GM10266 (cell line): ENCODE results near the gene RFXANK.

Experiments used
- DNase-seq: peaks from one replicate; pipeline ENCODE4 v3.0.0; 2012; ENCODE audit errors: extremely low spot score
- TF ChIP-seq, protein P1 (sequence below): IDR thresholded peaks from 2 replicates; pipeline ENCODE4 v1.5.1; 2012; ENCODE audit warnings: mild to moderate bottlenecking, low read depth; ENCODE audit not compliant: control insufficient read depth, insufficient read depth; ENCODE audit errors: missing control alignments

RFXANK gene

DNA sequence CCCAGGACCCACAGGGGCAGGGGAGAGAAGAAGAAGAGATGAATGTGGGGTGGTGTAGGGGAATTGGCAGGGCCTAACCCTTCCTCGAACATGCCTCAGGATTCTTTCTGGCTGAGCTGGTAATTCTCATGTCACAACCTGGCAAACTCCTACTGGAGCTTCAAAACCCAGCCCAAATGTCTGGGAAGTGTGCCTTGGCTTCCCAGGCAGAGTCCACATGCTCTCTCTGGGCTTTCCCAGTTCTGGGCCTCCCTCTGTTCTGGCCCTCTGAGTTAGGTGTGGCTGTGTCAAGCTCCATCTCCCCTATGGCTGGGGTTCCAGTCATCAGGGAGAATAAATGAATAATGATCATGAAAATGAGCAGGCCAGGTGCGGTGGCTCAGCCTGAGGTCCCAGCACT is 42.6 kb upstream of the RFXANK start:
- TF ChIP-seq, protein P1, sequence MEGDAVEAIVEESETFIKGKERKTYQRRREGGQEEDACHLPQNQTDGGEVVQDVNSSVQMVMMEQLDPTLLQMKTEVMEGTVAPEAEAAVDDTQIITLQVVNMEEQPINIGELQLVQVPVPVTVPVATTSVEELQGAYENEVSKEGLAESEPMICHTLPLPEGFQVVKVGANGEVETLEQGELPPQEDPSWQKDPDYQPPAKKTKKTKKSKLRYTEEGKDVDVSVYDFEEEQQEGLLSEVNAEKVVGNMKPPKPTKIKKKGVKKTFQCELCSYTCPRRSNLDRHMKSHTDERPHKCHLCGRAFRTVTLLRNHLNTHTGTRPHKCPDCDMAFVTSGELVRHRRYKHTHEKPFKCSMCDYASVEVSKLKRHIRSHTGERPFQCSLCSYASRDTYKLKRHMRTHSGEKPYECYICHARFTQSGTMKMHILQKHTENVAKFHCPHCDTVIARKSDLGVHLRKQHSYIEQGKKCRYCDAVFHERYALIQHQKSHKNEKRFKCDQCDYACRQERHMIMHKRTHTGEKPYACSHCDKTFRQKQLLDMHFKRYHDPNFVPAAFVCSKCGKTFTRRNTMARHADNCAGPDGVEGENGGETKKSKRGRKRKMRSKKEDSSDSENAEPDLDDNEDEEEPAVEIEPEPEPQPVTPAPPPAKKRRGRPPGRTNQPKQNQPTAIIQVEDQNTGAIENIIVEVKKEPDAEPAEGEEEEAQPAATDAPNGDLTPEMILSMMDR, result no peak

DNA sequence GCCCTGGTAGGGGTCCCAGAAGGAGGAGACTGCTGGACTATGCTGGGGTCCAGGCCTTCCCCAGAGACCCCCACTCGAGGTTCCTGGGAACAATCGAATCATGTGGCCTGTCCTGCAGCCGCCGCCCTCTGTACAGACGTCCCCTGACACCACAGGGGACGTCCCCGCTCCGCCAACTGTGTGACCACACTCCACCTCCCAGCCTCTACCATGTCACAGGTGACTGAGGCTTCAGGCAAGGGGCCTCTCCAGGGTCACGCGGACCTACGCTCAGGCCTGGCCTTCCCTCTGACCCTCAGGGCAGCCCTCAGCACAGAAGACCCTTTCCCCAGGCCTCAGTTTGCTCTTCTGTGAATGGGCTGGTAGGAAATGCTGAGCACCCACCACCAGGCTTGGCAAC is 40.6 kb upstream of the RFXANK start:
- TF ChIP-seq, protein P1, result no peak
- no peak for DNase-seq

More for the DNA sequence above, 42.6 kb upstream of the RFXANK start:
- no peak for DNase-seq

DNA sequence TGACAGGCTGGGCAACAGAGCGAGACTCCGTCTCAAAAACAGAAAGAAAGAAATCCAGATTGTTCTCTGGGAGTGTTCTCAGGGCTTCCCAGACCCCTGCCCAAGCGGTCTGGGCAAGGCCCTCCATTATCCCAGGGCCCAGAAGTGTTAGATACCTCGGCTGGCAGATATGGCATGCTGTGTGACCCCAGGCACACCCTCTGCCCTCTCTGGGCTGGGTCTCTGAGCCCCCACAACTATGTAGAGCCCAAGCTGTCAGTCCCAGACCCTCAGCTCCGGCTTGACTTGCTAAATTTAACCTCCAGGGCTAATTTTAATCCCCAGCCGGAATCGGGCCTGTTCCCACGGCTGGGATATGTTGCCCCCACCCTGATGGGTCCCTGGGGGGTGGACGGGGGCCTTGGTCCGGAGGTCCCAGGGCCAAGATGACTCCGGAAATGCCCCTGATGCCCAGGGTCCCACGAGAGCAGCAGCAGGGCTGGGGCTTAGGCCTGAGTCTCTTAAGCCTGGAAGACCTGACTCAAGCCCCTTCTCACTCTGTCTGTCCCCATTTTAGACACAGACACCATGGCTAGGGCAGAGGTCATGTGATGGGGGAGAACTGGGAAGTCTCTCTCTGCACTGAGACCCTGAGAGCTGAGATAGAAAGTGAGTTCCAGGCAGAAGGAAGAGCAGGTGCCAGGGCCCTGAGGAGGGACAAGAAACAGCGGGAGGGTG is 39.2 kb upstream of the RFXANK start:
- TF ChIP-seq, protein P1, result no peak
- DNase-seq, result no peak

DNA sequence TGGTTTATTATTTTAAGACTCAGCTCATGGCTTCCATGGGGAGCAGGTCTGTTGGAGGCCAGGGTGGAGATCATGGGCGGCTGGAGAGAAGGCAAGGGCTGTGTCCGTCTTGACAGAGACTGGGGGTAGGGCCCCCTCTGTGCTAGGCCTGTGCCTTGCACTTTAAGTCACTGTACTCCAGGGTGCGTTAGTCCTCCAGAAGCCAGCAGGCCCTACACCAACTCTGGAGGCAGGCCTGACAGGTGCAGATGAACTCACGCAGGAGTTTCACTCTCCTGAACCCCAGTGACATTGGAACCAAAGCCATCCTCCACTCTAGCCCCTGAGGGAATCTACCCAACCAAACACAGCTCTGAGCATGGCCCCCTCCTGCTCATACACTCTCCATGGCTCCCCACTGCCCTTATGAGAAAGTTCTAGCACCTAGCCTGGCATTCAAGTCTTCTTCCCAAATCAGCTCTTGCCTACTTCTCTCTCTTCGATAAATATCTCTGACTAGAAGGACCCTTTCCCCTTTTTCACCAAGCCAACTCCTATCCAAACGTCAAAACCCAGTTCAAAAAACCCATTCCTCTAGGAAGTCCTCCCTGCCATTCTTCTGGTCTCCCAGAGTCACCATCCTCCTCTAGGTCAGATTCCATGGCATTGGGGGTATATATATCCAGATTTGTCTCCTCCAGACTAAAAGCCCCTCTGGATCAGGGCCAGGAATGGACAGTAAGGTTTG is 37.1 kb upstream of the RFXANK start:
- no peak for DNase-seq
- TF ChIP-seq, protein P1, result no peak

DNA sequence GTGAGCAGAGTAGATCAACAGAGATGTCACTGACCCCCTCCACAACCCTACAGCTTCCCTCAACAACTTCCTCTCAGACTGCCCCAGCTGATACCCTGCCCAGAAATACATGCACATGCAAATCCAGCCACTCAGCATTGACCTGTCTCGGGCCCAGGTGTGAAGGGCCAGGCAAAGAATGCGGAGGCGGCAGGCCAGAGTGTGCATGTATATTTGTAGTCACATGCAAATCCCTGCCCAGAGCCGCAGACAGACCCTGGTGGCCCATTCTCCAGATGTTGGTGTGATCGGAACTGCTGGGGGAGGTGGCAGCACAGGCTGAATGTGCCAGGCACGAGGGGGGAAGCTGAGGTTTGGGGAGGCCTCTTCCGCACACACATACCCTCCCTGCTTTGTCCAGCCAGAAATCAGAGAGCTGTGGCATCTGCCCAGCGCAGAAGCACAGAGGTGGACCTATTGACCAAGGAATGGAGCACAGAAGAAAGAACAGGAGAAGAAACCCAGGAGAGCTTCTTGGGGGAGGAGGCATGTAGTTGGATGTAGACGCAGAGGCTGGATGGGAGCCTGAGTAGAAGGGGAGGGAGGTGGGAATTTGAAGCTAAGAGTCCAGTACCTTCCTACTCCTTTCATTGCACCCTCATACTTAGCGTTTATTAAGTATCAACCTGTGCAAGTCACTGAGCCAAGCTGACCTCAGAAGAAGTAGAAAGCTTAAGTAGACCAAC is 36.4 kb upstream of the RFXANK start:
- no peak for DNase-seq
- TF ChIP-seq, protein P1, result no peak

DNA sequence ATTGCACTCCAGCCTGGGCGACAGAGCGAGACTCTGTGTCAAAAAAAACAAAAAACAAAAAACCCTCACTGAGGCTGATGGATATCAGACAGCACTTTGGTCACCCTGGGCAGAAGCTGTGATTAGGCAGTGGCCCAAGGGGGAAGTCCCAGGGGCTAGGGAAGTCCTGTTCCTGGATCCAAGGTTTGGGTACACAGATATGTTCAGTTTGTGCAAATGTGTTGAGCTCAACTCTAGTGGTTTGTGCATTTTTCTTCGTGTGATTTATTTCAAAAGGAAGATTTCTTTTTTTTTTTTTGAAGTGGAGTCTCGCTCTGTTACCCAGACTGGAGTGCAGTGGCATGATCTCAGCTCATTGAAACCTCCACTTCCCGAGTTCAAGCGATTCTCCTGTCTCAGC is 34.2 kb upstream of the RFXANK start:
- TF ChIP-seq, protein P1, result no peak
- no peak for DNase-seq
